ENCODE data around the gene COG3.

GRCh38 chr13:45439781-45440462 lies 24.8 kb upstream of the COG3 start:
- no peak for TF ChIP-seq POLR2A (IDR thresholded peaks at IDR 0.05)
- TF ChIP-seq, protein P1, sequence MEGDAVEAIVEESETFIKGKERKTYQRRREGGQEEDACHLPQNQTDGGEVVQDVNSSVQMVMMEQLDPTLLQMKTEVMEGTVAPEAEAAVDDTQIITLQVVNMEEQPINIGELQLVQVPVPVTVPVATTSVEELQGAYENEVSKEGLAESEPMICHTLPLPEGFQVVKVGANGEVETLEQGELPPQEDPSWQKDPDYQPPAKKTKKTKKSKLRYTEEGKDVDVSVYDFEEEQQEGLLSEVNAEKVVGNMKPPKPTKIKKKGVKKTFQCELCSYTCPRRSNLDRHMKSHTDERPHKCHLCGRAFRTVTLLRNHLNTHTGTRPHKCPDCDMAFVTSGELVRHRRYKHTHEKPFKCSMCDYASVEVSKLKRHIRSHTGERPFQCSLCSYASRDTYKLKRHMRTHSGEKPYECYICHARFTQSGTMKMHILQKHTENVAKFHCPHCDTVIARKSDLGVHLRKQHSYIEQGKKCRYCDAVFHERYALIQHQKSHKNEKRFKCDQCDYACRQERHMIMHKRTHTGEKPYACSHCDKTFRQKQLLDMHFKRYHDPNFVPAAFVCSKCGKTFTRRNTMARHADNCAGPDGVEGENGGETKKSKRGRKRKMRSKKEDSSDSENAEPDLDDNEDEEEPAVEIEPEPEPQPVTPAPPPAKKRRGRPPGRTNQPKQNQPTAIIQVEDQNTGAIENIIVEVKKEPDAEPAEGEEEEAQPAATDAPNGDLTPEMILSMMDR (IDR thresholded peaks at IDR 0.05 in 8 of 11, conservative IDR thresholded peaks at IDR 0.05 in 3 of 11): no peak
